HG03280 (cell line): ENCODE data around the gene ETHE1.
A peak's percentile ranks its signal among the peaks of the same experiment; 100 is the strongest.

ENCODE experiments used
- ATAC-seq: cut with Tn5 transposase; IDR thresholded peaks from one replicate; pipeline ENCODE4 v1.9.1; 2021; ENCODE audit warnings: mild to moderate bottlenecking, moderate library complexity; ENCODE audit not compliant: unreplicated experiment

ETHE1 gene

DNA sequence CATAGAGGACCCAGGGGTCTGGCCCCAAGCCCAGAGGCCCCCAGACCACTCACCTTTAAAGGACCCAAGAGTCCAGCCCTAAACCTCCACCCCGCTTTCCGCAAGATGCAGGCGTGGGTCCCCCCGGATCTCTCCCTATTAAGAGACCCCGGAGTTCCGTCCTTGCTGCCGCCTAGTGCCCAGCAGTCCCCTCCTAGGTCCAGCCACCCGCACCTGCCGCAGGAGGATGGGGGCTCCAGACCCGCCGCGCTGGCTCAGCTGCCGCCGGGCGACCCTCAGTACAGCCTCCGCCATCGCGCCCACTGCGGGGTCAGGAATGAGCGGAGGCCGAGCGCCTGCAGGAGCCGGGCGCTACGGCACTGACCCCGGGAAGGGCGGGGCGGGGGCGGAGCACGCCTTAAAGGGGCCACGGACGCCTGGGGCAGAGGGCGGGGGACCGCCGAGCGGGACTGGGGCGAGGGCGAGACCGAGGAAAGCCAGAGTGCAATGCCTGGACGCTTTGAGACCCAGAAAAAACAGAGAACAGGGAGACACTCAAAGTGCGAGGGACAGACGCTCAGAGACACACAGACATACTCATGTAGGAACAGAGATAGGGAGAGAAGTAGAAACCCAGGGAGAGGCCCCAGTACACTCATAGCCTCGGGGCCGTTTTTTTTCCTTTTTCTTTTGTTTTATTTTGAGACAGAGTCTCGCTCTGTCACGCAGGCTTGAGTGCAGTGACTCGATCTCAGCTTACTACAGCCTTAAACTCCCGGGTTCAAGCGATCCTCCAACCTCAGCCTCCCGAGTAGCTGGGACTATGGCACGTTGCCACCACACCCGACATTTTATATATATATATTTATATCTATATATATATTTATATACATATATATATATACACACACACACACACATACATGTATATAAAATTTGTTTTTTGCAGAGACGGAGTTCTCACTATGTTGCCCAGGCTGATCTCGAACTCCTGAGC, at the start of gene ETHE1:
Gene ETHE1, minus strand, starts transcription at position 318 of the 976 bp plus-strand sequence. Its CDS starts 24 bp downstream, at position 294.
- ATAC-seq, result peak; percentile 70

GRCh38 chr19:43575955-43576878, 49.2 kb upstream of the ETHE1 start:
- no peak for ATAC-seq

DNA sequence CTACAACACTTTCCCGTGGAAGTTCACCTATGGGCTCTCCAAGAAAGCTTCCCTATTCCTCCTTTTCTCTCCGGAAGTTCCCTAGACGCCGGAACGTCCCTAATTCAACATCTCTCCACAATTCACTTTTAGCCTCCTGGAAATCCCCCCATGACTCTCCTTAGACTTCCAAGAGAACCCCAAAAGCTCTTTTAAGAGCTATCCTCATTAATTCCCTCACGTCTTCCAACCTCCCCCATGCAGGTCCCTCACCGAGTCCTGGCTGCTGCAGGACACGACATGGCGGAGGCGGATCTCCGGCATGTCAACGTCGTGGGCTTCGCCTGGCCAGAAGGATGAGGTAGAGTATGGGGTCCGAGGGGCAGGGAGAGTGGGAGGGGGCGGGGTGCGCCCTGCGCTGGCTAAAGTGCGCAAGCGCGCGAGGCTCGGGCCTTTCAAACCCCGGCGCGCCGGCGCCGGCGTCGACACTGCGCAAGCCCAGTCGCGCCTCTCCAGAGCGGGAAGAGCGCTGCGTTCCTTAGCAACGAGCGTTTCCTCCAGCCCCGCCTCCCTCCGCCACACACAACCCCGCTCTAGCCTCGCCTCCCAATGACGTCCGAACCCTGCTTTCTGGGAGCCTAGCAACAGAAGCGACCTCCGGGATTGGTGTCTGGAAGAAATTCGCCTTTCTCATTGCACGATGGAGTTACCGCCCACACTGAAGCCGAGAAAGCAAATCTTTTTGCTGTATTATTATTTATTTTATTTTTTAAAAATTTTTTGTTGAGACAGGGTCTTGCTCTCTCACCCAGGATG, 48.4 kb upstream of the ETHE1 start, which contains the start of the genes PINLYP and XRCC1:
Gene PINLYP, plus strand, starts transcription at position 646 of the 795 bp plus-strand sequence. CDS start 1,391 bp downstream, outside the sequence.
Gene XRCC1, minus strand, starts transcription at position 372 of the 795 bp plus-strand sequence. Its CDS starts 69 bp downstream, at position 303.
- ATAC-seq, result peak; percentile 98

- no peak for ATAC-seq
Measured at GRCh38 chr19:43574424-43575155, 47.6 kb upstream of the ETHE1 start.

DNA sequence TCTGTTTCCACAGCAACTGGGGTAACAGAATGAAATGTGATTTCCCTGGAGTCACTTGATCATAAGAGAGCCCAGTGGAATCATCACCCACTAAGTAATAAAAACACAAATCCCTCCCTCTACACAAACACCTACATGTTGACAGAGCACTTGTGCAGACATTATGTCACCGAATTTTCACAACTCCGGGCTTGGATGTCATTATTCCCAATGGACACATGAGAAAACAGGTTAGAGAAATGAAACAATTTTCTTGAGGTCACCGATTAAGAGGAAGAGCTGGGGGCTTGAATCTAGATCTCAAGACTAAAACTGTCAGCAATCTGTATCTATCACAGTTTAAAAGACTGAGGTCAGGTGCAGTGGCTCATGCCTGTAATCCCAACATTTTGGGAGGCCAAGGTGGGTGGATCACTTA, 45.2 kb upstream of the ETHE1 start:
- no peak for ATAC-seq

GRCh38 chr19:43570174-43570791, 43.3 kb upstream of the ETHE1 start:
- no peak for ATAC-seq

- no peak for ATAC-seq
Measured at GRCh38 chr19:43569657-43570056, 42.7 kb upstream of the ETHE1 start.

GRCh38 chr19:43564800-43565199, 37.8 kb upstream of the ETHE1 start:
- no peak for ATAC-seq

GRCh38 chr19:43563816-43564457, 36.9 kb upstream of the ETHE1 start:
- ATAC-seq, result no peak

- peak; percentile 55 for ATAC-seq
Measured at GRCh38 chr19:43562698-43563241, 35.8 kb upstream of the ETHE1 start.

DNA sequence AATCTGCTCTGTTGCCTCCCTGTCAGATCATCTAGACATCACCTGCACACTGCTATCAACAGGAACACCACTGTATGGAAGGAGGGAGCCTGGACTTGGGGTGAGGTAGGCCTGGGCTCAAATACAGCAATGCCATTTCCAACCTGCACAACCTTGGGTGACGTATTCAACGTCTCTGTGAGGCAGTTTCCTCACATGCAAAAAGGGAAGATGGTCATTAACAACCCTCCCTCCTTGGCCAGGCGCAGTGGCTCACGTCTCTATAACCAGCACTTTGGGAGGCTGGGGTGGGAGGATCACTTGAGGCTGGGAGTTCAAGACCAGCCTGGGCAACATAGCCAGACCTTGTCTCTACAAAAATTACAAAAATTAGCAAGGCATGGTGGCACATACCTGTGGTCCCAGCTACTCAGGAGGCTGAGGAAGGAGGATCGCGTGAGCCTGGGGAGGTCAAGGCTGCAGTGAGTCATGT, 35.3 kb upstream of the ETHE1 start:
- no peak for ATAC-seq

DNA sequence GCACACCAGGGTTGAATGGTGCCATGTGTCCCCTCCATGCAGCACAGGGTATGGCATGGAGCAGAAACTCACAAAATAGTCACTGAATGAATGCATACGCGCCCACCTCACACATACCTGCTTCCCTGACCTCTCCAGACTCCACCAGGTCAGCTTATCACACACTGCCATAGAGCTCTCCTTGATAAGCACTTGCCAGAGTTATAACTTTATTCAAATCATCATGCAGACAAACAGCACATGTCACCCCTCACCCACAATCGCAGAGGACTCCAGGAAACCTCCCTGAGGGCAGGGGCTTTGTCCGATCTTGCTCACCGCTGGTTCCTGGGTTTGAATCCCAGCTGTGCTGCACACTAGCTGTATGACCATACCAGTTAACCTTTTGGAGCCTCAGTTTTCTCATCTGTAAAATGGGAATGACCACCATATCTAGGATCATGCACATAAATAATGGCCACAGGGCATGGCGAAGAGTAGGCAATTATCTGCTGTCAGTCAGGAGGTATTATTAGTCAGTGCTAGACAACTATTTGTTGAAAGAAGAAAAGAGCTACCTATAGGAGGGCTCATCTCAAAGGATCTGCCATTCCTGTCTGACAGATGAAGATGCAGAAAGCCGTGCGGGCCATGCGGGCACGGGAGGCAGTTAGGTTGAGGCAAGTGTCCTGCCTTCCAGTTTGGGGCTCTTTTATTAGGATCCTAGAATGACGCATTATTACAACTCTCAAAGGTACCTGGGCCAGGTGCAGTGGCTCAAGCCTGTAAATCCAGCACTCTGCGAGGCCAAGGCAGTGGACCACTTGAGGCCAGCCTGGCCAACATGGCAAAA, 34.4 kb upstream of the ETHE1 start:
- no peak for ATAC-seq

GRCh38 chr19:43560687-43561086, 33.7 kb upstream of the ETHE1 start:
- no peak for ATAC-seq

DNA sequence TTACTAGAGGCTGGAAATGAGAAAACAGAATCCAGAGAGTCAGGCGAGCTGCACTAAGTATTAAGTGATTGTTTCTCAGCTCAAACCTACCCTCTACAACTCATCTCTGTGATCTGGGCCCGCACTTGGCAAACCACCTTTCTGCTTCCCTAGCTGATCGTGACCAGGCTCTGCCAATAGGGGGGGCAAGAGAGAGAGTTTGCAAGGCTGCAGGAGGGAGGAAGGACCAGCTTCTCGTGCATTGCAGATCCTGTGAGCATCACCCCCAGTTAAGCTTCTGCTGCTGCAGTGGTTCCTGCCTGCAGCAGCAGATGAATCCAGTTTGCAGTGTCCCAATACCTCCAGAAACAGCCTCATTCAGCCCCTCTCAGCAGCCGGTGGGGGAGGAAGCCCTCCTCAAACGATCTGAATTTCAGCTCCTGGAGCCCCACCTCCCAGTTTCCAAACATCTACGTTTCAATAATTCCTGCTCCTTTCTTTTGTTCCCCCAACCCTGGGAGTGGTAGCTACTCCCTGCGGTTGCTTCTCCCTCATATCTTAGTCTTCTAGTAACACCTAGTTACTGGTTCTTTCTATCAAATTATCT, 28.3 kb upstream of the ETHE1 start:
- no peak for ATAC-seq

DNA sequence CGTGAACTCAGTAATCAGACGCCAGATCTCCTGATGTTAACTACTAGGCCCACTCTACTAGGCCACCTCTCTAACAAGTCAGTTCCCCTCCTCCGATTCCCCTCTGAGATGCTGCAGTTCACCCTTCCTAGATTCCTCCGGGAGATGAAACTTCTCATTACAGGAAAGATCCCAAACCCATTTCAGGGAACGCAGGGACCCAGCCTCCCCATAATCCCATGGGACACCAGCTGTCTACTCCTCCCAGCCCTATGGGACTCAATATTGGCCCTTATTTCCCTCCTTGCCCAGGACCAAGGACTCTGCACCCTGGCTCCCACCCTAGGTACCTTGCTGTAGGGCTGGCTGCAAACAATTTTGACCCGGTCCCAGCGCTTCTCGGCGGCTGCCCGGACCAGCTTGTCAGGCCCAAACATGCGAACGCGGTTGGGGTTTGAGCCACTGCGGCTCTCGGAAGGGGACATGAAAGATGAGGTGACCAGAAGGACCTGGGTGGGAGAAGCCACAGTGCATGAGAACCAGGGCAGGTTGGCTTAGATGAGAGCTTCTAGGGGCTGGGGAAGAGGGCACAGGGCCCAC, 27.4 kb upstream of the ETHE1 start:
- ATAC-seq, result no peak

GRCh38 chr19:43553656-43554055, 26.7 kb upstream of the ETHE1 start:
- no peak for ATAC-seq

DNA sequence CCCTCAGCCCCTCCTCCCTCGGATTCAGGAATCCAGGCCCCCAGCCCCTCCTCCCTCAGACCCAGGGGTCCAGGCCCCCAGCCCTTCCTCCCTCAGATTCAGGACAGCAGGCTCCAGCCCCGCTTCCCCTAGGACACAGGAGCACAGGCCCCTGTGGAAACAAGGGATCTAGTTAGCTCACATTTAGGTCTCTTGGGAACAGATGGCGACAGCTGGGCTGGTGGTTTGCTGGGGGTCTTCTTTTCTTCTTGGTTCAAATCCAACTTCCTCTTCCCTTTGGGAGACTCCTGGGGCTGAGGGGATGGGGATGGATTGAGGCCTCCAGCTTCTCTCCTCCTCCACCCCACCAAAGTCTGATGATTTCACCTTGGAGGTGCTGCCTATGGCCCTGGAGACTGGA, 25.6 kb upstream of the ETHE1 start:
- ATAC-seq, result no peak
